Spleen (tissue), 7 donors: Measurements from ENCODE around the gene TJP2.

ENCODE experiments used
- POLR2AphosphoS5 ChIP-seq, 3 donors: sonication (generic); formaldehyde crosslinking; IDR thresholded peaks; one replicate each; pipeline ENCODE4 v1.5.1; 2017; ENCODE audit warnings: antibody characterized with exemption in 3 of 3
- TF ChIP-seq, protein P1 (sequence below), 11 experiments: fragments of 200-600 bp in 7 of 11; fragments of 450-650 bp in 4 of 11; sonication (generic) in 4 of 11; IDR thresholded peaks in 8 of 11; conservative IDR thresholded peaks in 3 of 11; 1 replicate in 7 of 11; 2 replicates in 4 of 11; pipeline versions ENCODE4 v1.4.0 to v1.8.0; 2016 to 2021; ENCODE audit warnings: antibody characterized with exemption in 11 of 11, inconsistent platforms in 4 of 11, mild to moderate bottlenecking in 1 of 11
- donor health status: DM: no; HTN: no; CAD: no; lungs with moderate emphysema.
- donor health status: DM: no; HTN: no; CAD: no.
- donor health status: DM: no; HTN: no; CAD: no.

DNA sequence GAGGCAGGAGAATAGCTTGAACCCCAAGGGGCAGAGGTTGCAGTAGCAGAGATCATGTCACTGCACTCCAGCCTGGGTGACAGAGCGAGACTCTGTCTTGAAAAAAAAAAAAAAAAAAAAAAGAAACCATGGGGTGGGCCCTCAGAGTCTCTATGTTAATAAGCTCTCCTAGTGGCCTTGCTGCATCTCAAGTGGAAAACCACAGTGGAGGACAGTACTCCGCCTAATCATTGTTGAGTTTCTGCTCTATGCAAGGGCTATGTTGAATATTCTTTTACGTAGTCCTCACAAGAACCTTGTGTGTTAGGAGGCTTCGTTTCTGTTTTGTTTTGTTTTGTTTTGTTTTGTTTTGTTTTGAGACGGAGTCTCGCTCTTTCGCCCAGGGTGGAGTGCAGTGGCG lies 48.9 kb downstream of the TJP2 start:
- TF ChIP-seq, protein P1, sequence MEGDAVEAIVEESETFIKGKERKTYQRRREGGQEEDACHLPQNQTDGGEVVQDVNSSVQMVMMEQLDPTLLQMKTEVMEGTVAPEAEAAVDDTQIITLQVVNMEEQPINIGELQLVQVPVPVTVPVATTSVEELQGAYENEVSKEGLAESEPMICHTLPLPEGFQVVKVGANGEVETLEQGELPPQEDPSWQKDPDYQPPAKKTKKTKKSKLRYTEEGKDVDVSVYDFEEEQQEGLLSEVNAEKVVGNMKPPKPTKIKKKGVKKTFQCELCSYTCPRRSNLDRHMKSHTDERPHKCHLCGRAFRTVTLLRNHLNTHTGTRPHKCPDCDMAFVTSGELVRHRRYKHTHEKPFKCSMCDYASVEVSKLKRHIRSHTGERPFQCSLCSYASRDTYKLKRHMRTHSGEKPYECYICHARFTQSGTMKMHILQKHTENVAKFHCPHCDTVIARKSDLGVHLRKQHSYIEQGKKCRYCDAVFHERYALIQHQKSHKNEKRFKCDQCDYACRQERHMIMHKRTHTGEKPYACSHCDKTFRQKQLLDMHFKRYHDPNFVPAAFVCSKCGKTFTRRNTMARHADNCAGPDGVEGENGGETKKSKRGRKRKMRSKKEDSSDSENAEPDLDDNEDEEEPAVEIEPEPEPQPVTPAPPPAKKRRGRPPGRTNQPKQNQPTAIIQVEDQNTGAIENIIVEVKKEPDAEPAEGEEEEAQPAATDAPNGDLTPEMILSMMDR (IDR thresholded peaks at IDR 0.05 in 8 of 11, conservative IDR thresholded peaks at IDR 0.05 in 3 of 11), result no peak
- no peak for TF ChIP-seq POLR2AphosphoS5 (IDR thresholded peaks at IDR 0.05)
